PFSK-1 (cell line): ENCODE results near the gene ZDHHC1.

Source experiments
- FOXP2 ChIP-seq: optimal IDR thresholded peaks from 2 replicates; pipeline ENCODE3; 2011; ENCODE audit warnings: borderline replicate concordance, control low read depth, inconsistent platforms; ENCODE audit not compliant: insufficient read depth; ENCODE audit errors: extremely low read length, extremely low read depth
- POLR2AphosphoS5 ChIP-seq: IDR thresholded peaks from 2 replicates; pipeline ENCODE4 v1.6.1; 2012; ENCODE audit warnings: low read depth, mild to moderate bottlenecking, control low read depth, low read length, moderate library complexity
- REST ChIP-seq, 2 experiments: IDR thresholded peaks; 2 replicates each; pipeline versions ENCODE4 v1.6.1 to v1.8.0; 2011 to 2012; ENCODE audit warnings: low read depth in 2 of 2, low read length in 2 of 2, control low read depth in 1 of 2, inconsistent platforms in 1 of 2, mild to moderate bottlenecking in 1 of 2, moderate library complexity in 1 of 2; ENCODE audit not compliant: insufficient read depth in 1 of 2
- SIN3A ChIP-seq: IDR thresholded peaks from 2 replicates; pipeline ENCODE4 v1.6.1; 2012; ENCODE audit warnings: mild to moderate bottlenecking, low read length, moderate library complexity, borderline replicate concordance; ENCODE audit not compliant: insufficient read depth
- TAF1 ChIP-seq: IDR thresholded peaks from 2 replicates; pipeline ENCODE4 v1.6.1; 2012; ENCODE audit warnings: low read length, control low read depth, borderline replicate concordance; ENCODE audit not compliant: insufficient read depth

ZDHHC1 gene

GRCh38 chr16:67423015-67423414 is 6.7 kb upstream of the ZDHHC1 start:
- TF ChIP-seq POLR2AphosphoS5 (no peak), TAF1 (no peak), REST (IDR thresholded peaks at IDR 0.05; ENCODE audit: insufficient read depth in 1 of 2, low read depth in 2 of 2, low read length in 2 of 2) (no peak), FOXP2 (no peak), SIN3A (no peak)

GRCh38 chr16:67421030-67421429 is 4.8 kb upstream of the ZDHHC1 start:
- TF ChIP-seq TAF1: no peak
- TF ChIP-seq REST (IDR thresholded peaks at IDR 0.05; ENCODE audit: insufficient read depth in 1 of 2, low read depth in 2 of 2, low read length in 2 of 2): no peak
- no peak for TF ChIP-seq POLR2AphosphoS5
- no peak for TF ChIP-seq FOXP2
- TF ChIP-seq SIN3A: no peak

GRCh38 chr16:67419931-67420330 is 3.7 kb upstream of the ZDHHC1 start:
- no peak for TF ChIP-seq FOXP2
- no peak for TF ChIP-seq REST (IDR thresholded peaks at IDR 0.05; ENCODE audit: insufficient read depth in 1 of 2, low read depth in 2 of 2, low read length in 2 of 2)
- TF ChIP-seq TAF1: no peak
- no peak for TF ChIP-seq POLR2AphosphoS5
- no peak for TF ChIP-seq SIN3A

GRCh38 chr16:67419502-67419901 is 3.2 kb upstream of the ZDHHC1 start:
- TF ChIP-seq POLR2AphosphoS5: no peak
- no peak for TF ChIP-seq FOXP2
- TF ChIP-seq SIN3A: no peak
- TF ChIP-seq REST (IDR thresholded peaks at IDR 0.05; ENCODE audit: insufficient read depth in 1 of 2, low read depth in 2 of 2, low read length in 2 of 2): no peak
- no peak for TF ChIP-seq TAF1

- no peak for TF ChIP-seq SIN3A
- TF ChIP-seq FOXP2: no peak
- no peak for TF ChIP-seq POLR2AphosphoS5
- no peak for TF ChIP-seq TAF1
- no peak for TF ChIP-seq REST (IDR thresholded peaks at IDR 0.05; ENCODE audit: insufficient read depth in 1 of 2, low read depth in 2 of 2, low read length in 2 of 2)
Observed at GRCh38 chr16:67417333-67418061, 1.2 kb upstream of the ZDHHC1 start.
